Subcutaneous adipose tissue (tissue), 4 donors: ENCODE data around the gene WDR27. TPM values are rescaled to one million over a fixed set of nuclear protein-coding genes. Genes with fewer than 3 reads are reported as not detected.

Source experiments
- CTCF ChIP-seq: fragments of 450-650 bp; IDR thresholded peaks from one replicate; pipeline ENCODE4 v1.5.1; 2016; ENCODE audit warnings: low read depth, mild to moderate bottlenecking, control low read depth, antibody characterized with exemption, moderate library complexity
- total RNA-seq, 4 donors: library from RNA; depleted of rRNA; stranded (reverse); fragments of >200 nt; gene quantifications; one replicate each; pipeline ENCODE4 v1.1.0, GENCODE V29; 2016

The WDR27 gene
- total RNA-seq, 4 donors from 2014 or later = 26.0 to 36.4 (median 31.3) TPM

DNA sequence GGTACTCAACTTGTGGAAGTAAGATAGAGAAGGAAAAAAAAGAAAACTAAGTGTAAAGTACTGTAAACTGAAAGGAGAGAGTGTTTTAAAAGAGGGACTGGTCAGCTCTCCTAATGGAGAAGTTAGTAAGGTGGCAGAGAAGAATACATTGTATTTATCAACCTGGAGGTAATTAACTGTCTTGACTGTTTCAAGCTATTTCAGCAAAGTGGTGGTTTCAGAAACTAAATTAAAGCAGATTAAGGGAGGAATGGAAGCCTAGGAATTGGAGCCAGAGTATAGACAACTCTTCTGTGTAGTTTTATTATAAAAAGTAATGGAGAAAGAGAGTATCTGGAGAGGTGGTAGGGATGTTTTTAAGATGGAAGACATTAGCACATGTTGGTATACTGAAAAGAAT lies 25.1 kb upstream of the WDR27 start:
- no peak for TF ChIP-seq CTCF

DNA sequence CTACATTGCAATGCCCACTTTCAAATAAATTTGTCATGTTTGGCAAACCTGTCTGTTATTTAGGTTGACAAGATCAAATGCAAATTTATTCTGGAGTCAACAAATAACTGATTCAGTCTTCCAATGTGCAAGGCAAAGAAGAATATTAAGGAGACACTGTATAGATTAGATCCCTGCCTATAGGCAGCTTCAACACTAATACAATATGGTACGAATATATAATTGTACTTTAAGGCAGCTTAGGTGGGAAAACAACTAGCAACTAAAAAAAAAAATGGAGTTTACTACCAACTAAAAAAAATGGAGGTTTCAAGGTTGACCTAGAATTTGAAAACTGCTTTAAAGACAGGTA lies 24.2 kb upstream of the WDR27 start:
- no peak for TF ChIP-seq CTCF

- no peak for TF ChIP-seq CTCF
Measured at GRCh38 chr6:169725125-169726048, 23.6 kb upstream of the WDR27 start.

- no peak for TF ChIP-seq CTCF
Measured at GRCh38 chr6:169724494-169725124, 22.8 kb upstream of the WDR27 start, which contains the start of gene PHF10. TSS of gene PHF10 (minus strand) at chr6:169724500. CDS start at chr6:169723931, 569 bp downstream.

DNA sequence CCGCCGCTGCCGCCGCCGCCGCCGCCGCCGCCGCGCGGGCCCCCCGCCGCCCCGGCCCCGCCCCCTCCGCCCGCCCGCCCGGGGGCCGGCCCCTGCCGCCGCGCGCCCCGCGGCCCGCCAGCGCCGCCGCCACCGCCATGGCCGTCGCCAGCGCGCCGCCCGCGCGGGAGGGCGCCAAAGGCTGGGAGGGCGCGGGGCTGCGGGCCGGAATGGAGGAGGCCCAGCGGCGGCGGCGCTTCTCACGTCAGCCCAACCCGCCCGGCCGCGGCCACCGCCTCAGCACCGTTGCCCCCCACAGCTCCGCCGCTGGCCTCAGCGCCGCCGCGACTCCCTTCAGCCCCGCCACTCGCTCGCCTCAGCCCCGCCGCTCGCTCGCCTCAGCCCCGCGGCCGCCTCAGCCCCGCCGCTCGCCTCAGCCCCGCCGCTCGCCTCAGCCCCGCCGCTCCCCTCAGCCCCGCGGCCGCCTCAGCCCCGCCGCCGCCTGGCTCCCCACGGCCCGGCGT lies 22.2 kb upstream of the WDR27 start:
- TF ChIP-seq CTCF = no peak

GRCh38 chr6:169723200-169723909 lies 21.5 kb upstream of the WDR27 start:
- no peak for TF ChIP-seq CTCF
